KMS-11 (cell line): ENCODE data around the gene GLTP.

Experiments used
- H2AFZ ChIP-seq: fragments of 200-600 bp; sonication (generic); 2 replicates; pipeline ENCODE4 v1.6.1; 2016; ENCODE audit warnings: antibody characterized with exemption, mixed run types, low read depth
- H3K27ac ChIP-seq: fragments of 200-600 bp; sonication (generic); 2 replicates; pipeline ENCODE4 v1.6.1; 2016; ENCODE audit warnings: mild to moderate bottlenecking, mixed run types
- H3K27me3 ChIP-seq: fragments of 200-600 bp; sonication (generic); 2 replicates; pipeline ENCODE4 v1.6.1; 2017; ENCODE audit warnings: mild to moderate bottlenecking, low read depth, mixed run types, moderate library complexity; ENCODE audit not compliant: insufficient read depth
- H3K36me3 ChIP-seq: fragments of 200-600 bp; sonication (generic); 2 replicates; pipeline ENCODE4 v1.6.1; 2017; ENCODE audit warnings: mild to moderate bottlenecking, mixed run types; ENCODE audit not compliant: insufficient read depth
- H3K4me1 ChIP-seq: fragments of 200-600 bp; sonication (generic); 2 replicates; pipeline ENCODE4 v1.6.1; 2016; ENCODE audit warnings: mild to moderate bottlenecking, low read depth, mixed run types; ENCODE audit not compliant: poor library complexity, severe bottlenecking
- H3K4me2 ChIP-seq: fragments of 200-600 bp; sonication (generic); 2 replicates; pipeline ENCODE4 v1.7.0; 2016; ENCODE audit warnings: mild to moderate bottlenecking, mixed run types
- H3K4me3 ChIP-seq: fragments of 200-600 bp; sonication (generic); IDR thresholded peaks from 2 replicates; pipeline ENCODE4 v1.6.1; 2017; ENCODE audit warnings: low read depth, low read length, mixed read lengths; ENCODE audit not compliant: insufficient read depth
- H3K79me2 ChIP-seq: fragments of 200-600 bp; sonication (generic); 2 replicates; pipeline ENCODE4 v1.6.1; 2016; ENCODE audit warnings: low read depth, mixed run types; ENCODE audit not compliant: insufficient read depth
- H3K9ac ChIP-seq: fragments of 200-600 bp; sonication (generic); 2 replicates; pipeline ENCODE4 v1.6.1; 2016; ENCODE audit warnings: mild to moderate bottlenecking, mixed run types
- H4K20me1 ChIP-seq: fragments of 200-600 bp; sonication (generic); 2 replicates; pipeline ENCODE4 v1.6.1; 2016; ENCODE audit warnings: mild to moderate bottlenecking, mixed run types; ENCODE audit not compliant: insufficient read depth
- CTCF ChIP-seq: fragments of 200-600 bp; sonication (generic); conservative IDR thresholded peaks from 2 replicates; pipeline ENCODE4 v1.6.1; 2017; ENCODE audit warnings: low read depth, mild to moderate bottlenecking, antibody characterized with exemption, low read length, moderate library complexity, mixed read lengths

Gene GLTP

GRCh38 chr12:109820816-109821381 is 59.4 kb downstream of the GLTP start:
- no peaks in the 10 kb centered on the region for H4K20me1 ChIP-seq
- H3K79me2 ChIP-seq: no peaks in the 10 kb centered on the region
- H3K4me1 ChIP-seq: no peaks in the 10 kb centered on the region
- H3K27ac ChIP-seq: no peak overlapping the region
- peaks cover 2% of the 10 kb centered on the region; the same call in 1 of the 2 replicates for H3K27me3 ChIP-seq
- H3K36me3 ChIP-seq: no peaks in the 10 kb centered on the region
- H3K4me3 ChIP-seq: no peak overlapping the region
- no peak overlapping the region for H3K4me2 ChIP-seq
- TF ChIP-seq CTCF: no peak
- no peak overlapping the region for H2AFZ ChIP-seq
- H3K9ac ChIP-seq: no peak overlapping the region

- H2AFZ ChIP-seq: no peak overlapping the region
- no peaks in the 10 kb centered on the region for H4K20me1 ChIP-seq
Observed at GRCh38 chr12:109818905-109819500, 61.3 kb downstream of the GLTP start.

GRCh38 chr12:109818253-109818652 is 62.1 kb downstream of the GLTP start:
- H3K4me2 ChIP-seq: no peak overlapping the region
- H2AFZ ChIP-seq: no peak overlapping the region
- H3K4me3 ChIP-seq: no peak overlapping the region
- H3K27me3 ChIP-seq: peaks cover 2% of the 10 kb centered on the region; the same call in 1 of the 2 replicates
- no peaks in the 10 kb centered on the region for H3K36me3 ChIP-seq
- H4K20me1 ChIP-seq: no peaks in the 10 kb centered on the region
- no peak for TF ChIP-seq CTCF
- H3K9ac ChIP-seq: no peak overlapping the region
- no peaks in the 10 kb centered on the region for H3K4me1 ChIP-seq
- H3K79me2 ChIP-seq: no peaks in the 10 kb centered on the region
- no peak overlapping the region for H3K27ac ChIP-seq

More at GRCh38 chr12:109818905-109819500, 61.3 kb downstream of the GLTP start:
- no peaks in the 10 kb centered on the region for H3K4me1 ChIP-seq
- no peak overlapping the region for H3K27ac ChIP-seq
- no peak overlapping the region for H3K4me2 ChIP-seq
- TF ChIP-seq CTCF: no peak
- no peak overlapping the region for H3K4me3 ChIP-seq
- H3K79me2 ChIP-seq: no peaks in the 10 kb centered on the region
- H3K9ac ChIP-seq: no peak overlapping the region
- peaks cover 2% of the 10 kb centered on the region; the same call in 1 of the 2 replicates for H3K27me3 ChIP-seq
- no peaks in the 10 kb centered on the region for H3K36me3 ChIP-seq

GRCh38 chr12:109817627-109818231 is 62.6 kb downstream of the GLTP start:
- Histone ChIP-seq H4K20me1 (no peaks in the 10 kb centered on the region), H3K27me3 (peaks cover 2% of the 10 kb centered on the region; the same call in 1 of the 2 replicates), H3K9ac (no peak overlapping the region), H2AFZ (no peak overlapping the region), H3K36me3 (no peaks in the 10 kb centered on the region), H3K79me2 (no peaks in the 10 kb centered on the region), H3K4me3 (no peak overlapping the region), H3K4me1 (no peaks in the 10 kb centered on the region), H3K4me2 (no peak overlapping the region), H3K27ac (no peak overlapping the region)
- no peak for TF ChIP-seq CTCF
